GM23338 (cell line): ENCODE results near the gene ABHD10.

Experiments
- CTCF ChIP-seq, 2 experiments: fragments of 200-600 bp in 1 of 2; sonication (generic) in 1 of 2; conservative IDR thresholded peaks; 2 replicates each; pipeline versions ENCODE4 v1.5.1 to v1.6.1; 2016 to 2017; ENCODE audit warnings: antibody characterized with exemption in 2 of 2, low read depth in 2 of 2, mild to moderate bottlenecking in 2 of 2, moderate library complexity in 1 of 2
- EZH2 ChIP-seq: fragments of 200-600 bp; sonication (generic); IDR thresholded peaks from one replicate; pipeline ENCODE4 v1.8.0; 2017; ENCODE audit warnings: antibody characterized with exemption, mild to moderate bottlenecking, low read depth; ENCODE audit not compliant: unreplicated experiment
- EZH2phosphoT487 ChIP-seq: fragments of 200-600 bp; sonication (generic); IDR thresholded peaks from one replicate; pipeline ENCODE4 v1.8.1; 2018; ENCODE audit warnings: antibody characterized with exemption; ENCODE audit not compliant: unreplicated experiment
- NANOG ChIP-seq: IDR thresholded peaks from 2 replicates; pipeline ENCODE4 v1.6.1; 2016; ENCODE audit warnings: antibody characterized with exemption, borderline replicate concordance
- POLR2AphosphoS5 ChIP-seq: IDR thresholded peaks from 2 replicates; pipeline ENCODE4 v1.6.1; 2016; ENCODE audit warnings: antibody characterized with exemption, low read depth
- REST ChIP-seq: IDR thresholded peaks from one replicate; pipeline ENCODE4 v1.6.1; 2018; ENCODE audit warnings: antibody characterized with exemption; ENCODE audit not compliant: unreplicated experiment
- STAT1 ChIP-seq: IDR thresholded peaks from one replicate; pipeline ENCODE4 v1.6.1; 2016; ENCODE audit warnings: antibody characterized with exemption; ENCODE audit not compliant: unreplicated experiment
- ZNF114 ChIP-seq: fragments of 250-450 bp; sonication (Bioruptor Pico); IDR thresholded peaks from 2 replicates; pipeline ENCODE4 v1.5.0; 2020; ENCODE audit warnings: mild to moderate bottlenecking, moderate library complexity
- ZNF331 ChIP-seq: fragments of 250-450 bp; sonication (Bioruptor Pico); IDR thresholded peaks from 2 replicates; pipeline ENCODE4 v1.5.0; 2020; ENCODE audit warnings: low read depth, mild to moderate bottlenecking, moderate library complexity
- ZNF462 ChIP-seq: fragments of 250-450 bp; sonication (Bioruptor Pico); IDR thresholded peaks from 2 replicates; pipeline ENCODE4 v1.5.0; 2020; ENCODE audit warnings: mild to moderate bottlenecking, moderate library complexity

- TF ChIP-seq POLR2AphosphoS5 (no peak), CTCF (conservative IDR thresholded peaks at IDR 0.05; ENCODE audit: low read depth in 2 of 2) (no peak), EZH2 (no peak), ZNF462 (CRISPR knock-in tag) (no peak), EZH2phosphoT487 (no peak), ZNF331 (CRISPR knock-in tag) (no peak), REST (no peak), NANOG (no peak), ZNF114 (CRISPR knock-in tag) (no peak), STAT1 (no peak)
Observed at GRCh38 chr3:112020674-112021085, 41.9 kb downstream of the ABHD10 start.
